Measurements from ENCODE around the gene CDK18. TPM values are rescaled to one million over a fixed set of nuclear protein-coding genes. Genes with fewer than 3 reads are reported as not detected.

CDK18 gene
- total RNA-seq, 1 donor: 2.2 TPM

- TF ChIP-seq, protein P1, sequence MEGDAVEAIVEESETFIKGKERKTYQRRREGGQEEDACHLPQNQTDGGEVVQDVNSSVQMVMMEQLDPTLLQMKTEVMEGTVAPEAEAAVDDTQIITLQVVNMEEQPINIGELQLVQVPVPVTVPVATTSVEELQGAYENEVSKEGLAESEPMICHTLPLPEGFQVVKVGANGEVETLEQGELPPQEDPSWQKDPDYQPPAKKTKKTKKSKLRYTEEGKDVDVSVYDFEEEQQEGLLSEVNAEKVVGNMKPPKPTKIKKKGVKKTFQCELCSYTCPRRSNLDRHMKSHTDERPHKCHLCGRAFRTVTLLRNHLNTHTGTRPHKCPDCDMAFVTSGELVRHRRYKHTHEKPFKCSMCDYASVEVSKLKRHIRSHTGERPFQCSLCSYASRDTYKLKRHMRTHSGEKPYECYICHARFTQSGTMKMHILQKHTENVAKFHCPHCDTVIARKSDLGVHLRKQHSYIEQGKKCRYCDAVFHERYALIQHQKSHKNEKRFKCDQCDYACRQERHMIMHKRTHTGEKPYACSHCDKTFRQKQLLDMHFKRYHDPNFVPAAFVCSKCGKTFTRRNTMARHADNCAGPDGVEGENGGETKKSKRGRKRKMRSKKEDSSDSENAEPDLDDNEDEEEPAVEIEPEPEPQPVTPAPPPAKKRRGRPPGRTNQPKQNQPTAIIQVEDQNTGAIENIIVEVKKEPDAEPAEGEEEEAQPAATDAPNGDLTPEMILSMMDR (IDR thresholded peaks at IDR 0.05; ENCODE audit: insufficient read depth, low read depth, low read length): no peak
- DNase-seq (ENCODE audit: low read depth): no peak
- H3K4me3 ChIP-seq (ENCODE audit: low read depth, low read length): no peak overlapping the region
These were observed 2.2 kb upstream of the CDK18 start for GRCh38 chr1:205502111-205502810.

- DNase-seq (ENCODE audit: low read depth): no peak
- H3K4me3 ChIP-seq (ENCODE audit: low read depth, low read length): no peak overlapping the region
- TF ChIP-seq, protein P1 (IDR thresholded peaks at IDR 0.05; ENCODE audit: insufficient read depth, low read depth, low read length): no peak
These were observed 1.5 kb upstream of the CDK18 start for GRCh38 chr1:205502992-205503391.

GRCh38 chr1:205505076-205505729 is 734 bp downstream of the CDK18 start:
- TF ChIP-seq, protein P1 (IDR thresholded peaks at IDR 0.05; ENCODE audit: insufficient read depth, low read depth, low read length): peak; percentile 6
- H3K4me3 ChIP-seq (ENCODE audit: low read depth, low read length): peak overlapping the region; percentile 62
- no peak for DNase-seq (ENCODE audit: low read depth)

DNA sequence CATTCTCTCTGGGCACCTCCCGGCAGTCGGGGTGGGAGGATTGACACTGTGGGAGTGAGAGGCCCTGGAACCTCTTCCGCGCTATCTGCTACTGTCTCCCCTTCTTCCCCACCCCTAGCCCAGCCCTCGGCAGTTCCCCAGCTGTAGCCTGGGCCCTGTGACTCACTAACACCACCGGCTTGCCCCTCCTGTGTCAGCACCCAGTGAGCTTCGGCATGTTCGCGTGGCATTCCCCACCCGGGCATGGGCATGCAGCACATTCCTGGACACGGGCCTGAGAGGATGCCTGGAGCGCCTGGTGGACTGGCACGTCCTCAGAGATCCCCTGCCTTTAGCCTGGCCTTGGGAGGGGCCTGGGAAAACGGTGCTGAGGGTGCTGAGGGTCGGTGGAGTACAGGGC is 1.3 kb downstream of the CDK18 start:
- no peak overlapping the region for H3K4me3 ChIP-seq (ENCODE audit: low read depth, low read length)
- TF ChIP-seq, protein P1 (IDR thresholded peaks at IDR 0.05; ENCODE audit: insufficient read depth, low read depth, low read length): no peak
- DNase-seq (ENCODE audit: low read depth): no peak

- no peak for DNase-seq (ENCODE audit: low read depth)
- H3K4me3 ChIP-seq (ENCODE audit: low read depth, low read length): no peak overlapping the region
- TF ChIP-seq, protein P1 (IDR thresholded peaks at IDR 0.05; ENCODE audit: insufficient read depth, low read depth, low read length): no peak
These were observed 2.1 kb downstream of the CDK18 start for GRCh38 chr1:205506409-205507200.

GRCh38 chr1:205508227-205508714 is 3.8 kb downstream of the CDK18 start:
- DNase-seq (ENCODE audit: low read depth): no peak
- TF ChIP-seq, protein P1 (IDR thresholded peaks at IDR 0.05; ENCODE audit: insufficient read depth, low read depth, low read length): no peak
- no peak overlapping the region for H3K4me3 ChIP-seq (ENCODE audit: low read depth, low read length)

Data from fibroblast of villous mesenchyme (primary cell).